HCT116 (cell line): ENCODE measurements around the gene EOMES. TPM values are rescaled to one million over a fixed set of nuclear protein-coding genes. Genes with fewer than 3 reads are reported as not detected.

ENCODE experiments used
- ATAC-seq: fragments of 200-7000 bp; cut with Tn5 transposase; 2 replicates; pipeline ENCODE4 v1.9.1; 2020; ENCODE audit warnings: mild to moderate bottlenecking, moderate library complexity
- BruUV-seq: library from RNA; stranded (reverse); fragments of 400-500 nt; replicated peaks from 2 replicates; lab custom pipeline; 2021; lab: Mats Ljungman, UMichigan
- CTCF ChIA-PET: fragments of 300-600 bp; sonication (Branson Sonifier 250); formaldehyde crosslinking; loops from one replicate; lab custom pipeline; 2021; ENCODE audit warnings: antibody characterized with exemption; lab: Charles Lee
- POLR2A ChIA-PET: fragments of 300-600, 350-600 bp; sonication (Branson Sonifier 250); formaldehyde crosslinking; loops from one replicate; lab custom pipeline; 2021; ENCODE audit warnings: antibody characterized with exemption; lab: Charles Lee
- RAD21 ChIA-PET, 2 experiments: fragments of 300-600 bp; sonication (Branson Sonifier 250); formaldehyde crosslinking; loops; one replicate each; lab custom pipeline; 2023; ENCODE audit warnings: low total read pairs in 2 of 2; ENCODE audit not compliant: uncharacterized antibody in 2 of 2, unreplicated experiment in 2 of 2, low non-redundant PET in 1 of 2; lab: Charles Lee
- DNase-seq: peaks from one replicate; pipeline ENCODE4 v3.0.0-alpha.2; 2010; ENCODE audit warnings: low read depth, low spot score
- H2AFZ ChIP-seq: fragments of 200-600 bp; shearing (Covaris generic), sonication (generic); 2 replicates; pipeline ENCODE4 v1.6.1; 2017; ENCODE audit warnings: low read depth, mixed run types, mixed read lengths, antibody characterized with exemption, low read length; ENCODE audit not compliant: poor library complexity, severe bottlenecking
- H3K27ac ChIP-seq: 2 replicates; pipeline ENCODE4 v1.5.1; 2012; ENCODE audit warnings: low read depth, low read length
- H3K27me3 ChIP-seq: fragments of 200-600 bp; sonication (generic); 2 replicates; pipeline ENCODE4 v1.6.1; 2016; ENCODE audit warnings: mixed run types, low read length, mixed read lengths; ENCODE audit not compliant: insufficient read depth
- H3K36me3 ChIP-seq, 2 experiments: fragments of 200-500 bp in 1 of 2; fragments of 200-600 bp in 1 of 2; sonication (Bioruptor generic) in 1 of 2; sonication (generic) in 1 of 2; 2 replicates each; pipeline versions ENCODE4 v1.5.1 to v1.6.1; 2014 to 2016; ENCODE audit warnings: low read length in 2 of 2, inconsistent platforms in 1 of 2, mixed read lengths in 1 of 2, mixed run types in 1 of 2; ENCODE audit not compliant: insufficient read depth in 2 of 2, control insufficient read depth in 1 of 2
- H3K4me1 ChIP-seq, 2 experiments: fragments of 200-600 bp in 1 of 2; sonication (generic) in 1 of 2; 2 replicates each; pipeline versions ENCODE4 v1.5.1 to v1.6.1; 2012 to 2017; ENCODE audit warnings: low read length in 2 of 2, inconsistent platforms in 1 of 2, mild to moderate bottlenecking in 1 of 2, mixed read lengths in 1 of 2, mixed run types in 1 of 2, moderate library complexity in 1 of 2; ENCODE audit not compliant: insufficient read depth in 2 of 2, control insufficient read depth in 1 of 2
- H3K4me2 ChIP-seq: fragments of 200-600 bp; sonication (generic); 2 replicates; pipeline ENCODE4 v1.6.1; 2017; ENCODE audit warnings: mixed run types, low read length, mixed read lengths
- H3K4me3 ChIP-seq, 2 experiments: fragments of 200-600 bp in 1 of 2; sonication (generic) in 1 of 2; replicated peaks in 1 of 2; 2 replicates each; pipeline ENCODE4 v1.5.1; 2011 to 2016; ENCODE audit warnings: low read length in 2 of 2, control low read depth in 1 of 2, low read depth in 1 of 2, mild to moderate bottlenecking in 1 of 2, mixed read lengths in 1 of 2, mixed run types in 1 of 2
- H3K79me2 ChIP-seq: fragments of 200-600 bp; sonication (generic); 2 replicates; pipeline ENCODE4 v1.6.1; 2017; ENCODE audit warnings: mild to moderate bottlenecking, mixed run types, low read length, moderate library complexity, mixed read lengths; ENCODE audit not compliant: insufficient read depth
- H3K9ac ChIP-seq: fragments of 200-600 bp; sonication (generic); 2 replicates; pipeline ENCODE4 v1.6.1; 2016; ENCODE audit warnings: low read length, mixed read lengths
- H3K9me2 ChIP-seq: fragments of 200-600 bp; sonication (generic), shearing (Covaris generic); 2 replicates; pipeline ENCODE4 v1.6.1; 2017; ENCODE audit warnings: mixed run types, mild to moderate bottlenecking, moderate library complexity; ENCODE audit not compliant: insufficient read depth
- H3K9me3 ChIP-seq, 2 experiments: fragments of 200-500 bp in 1 of 2; fragments of 200-600 bp in 1 of 2; sonication (Bioruptor generic) in 1 of 2; sonication (generic) in 1 of 2; 2 replicates each; pipeline ENCODE4 v1.6.1; 2014 to 2017; ENCODE audit warnings: low read length in 2 of 2, mixed read lengths in 2 of 2, inconsistent platforms in 1 of 2, low read depth in 1 of 2, mild to moderate bottlenecking in 1 of 2, mixed run types in 1 of 2, moderate library complexity in 1 of 2; ENCODE audit not compliant: control insufficient read depth in 1 of 2, insufficient read depth in 1 of 2
- H4K20me1 ChIP-seq: fragments of 200-600 bp; sonication (generic), shearing (Covaris generic); 2 replicates; pipeline ENCODE4 v1.6.1; 2017; ENCODE audit warnings: mixed run types, mild to moderate bottlenecking, moderate library complexity; ENCODE audit not compliant: insufficient read depth
- MAX ChIP-seq: IDR thresholded peaks from 2 replicates; pipeline ENCODE4 v1.6.1; 2012
- REST ChIP-seq: IDR thresholded peaks from 2 replicates; pipeline ENCODE4 v1.6.1; 2012; ENCODE audit warnings: low read depth
- YY1 ChIP-seq: IDR thresholded peaks from 2 replicates; pipeline ENCODE4 v1.6.1; 2011; ENCODE audit warnings: low read length, low read depth, moderate library complexity, mild to moderate bottlenecking; ENCODE audit not compliant: insufficient replicate concordance; ENCODE audit errors: extremely low read depth
- ZNF274 ChIP-seq: fragments of 200-500 bp; sonication (Bioruptor generic); IDR thresholded peaks from 2 replicates; pipeline ENCODE4 v1.6.1; 2014; ENCODE audit warnings: mild to moderate bottlenecking, low read depth, low read length, inconsistent platforms
- intact Hi-C: fragments of 100-400 bp; cut with micrococcal nuclease; formaldehyde crosslinking; loops from 2 replicates; pipeline ENCODE4 v1.10.0; 2022
- total RNA-seq: library from RNA; stranded (reverse); gene quantifications from one replicate; pipeline ENCODE4 v1.2.1, GENCODE V29; 2021; ENCODE audit not compliant: unreplicated experiment

The EOMES gene
- total RNA-seq, 1 experiment from 2014 or later, result 1.4 TPM

DNA sequence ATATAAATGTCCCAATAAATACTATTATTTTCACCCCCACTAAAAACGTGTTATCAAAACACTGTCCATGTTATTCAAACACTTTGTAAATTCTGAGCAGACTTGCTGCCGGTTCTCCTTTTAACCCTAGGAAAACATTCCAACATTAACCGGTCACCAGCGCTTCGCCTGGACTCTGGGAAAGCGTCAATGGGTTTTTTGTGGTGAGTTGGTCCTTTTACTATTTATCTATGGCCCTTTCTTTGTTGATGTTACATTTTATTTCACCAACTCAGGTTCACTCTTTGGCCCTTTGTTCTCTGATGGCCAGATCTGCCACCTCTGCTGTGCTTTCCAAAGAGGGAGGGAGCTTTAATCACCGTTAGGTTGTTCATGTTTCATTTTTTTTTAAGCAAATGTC is 4.1 kb upstream of the EOMES start:
- Histone ChIP-seq H3K36me3 (no peaks in the 10 kb centered on the region), H4K20me1 (no peaks in the 10 kb centered on the region), H2AFZ (no peak overlapping the region), H3K4me2 (no peak overlapping the region), H3K27ac (no peak overlapping the region), H3K79me2 (no peaks in the 10 kb centered on the region), H3K9ac (no peak overlapping the region), H3K9me2 (no peaks in the 10 kb centered on the region), H3K4me3 (no peak overlapping the region), H3K9me3 (no peaks in the 10 kb centered on the region)
- no peak for ATAC-seq
- RAD21 ChIA-PET, result no interaction called here
- POLR2A ChIA-PET, result no interaction called here
- no peak for DNase-seq
- no TSS peak for BruUV-seq
- CTCF ChIA-PET, result no interaction called here
- TF ChIP-seq ZNF274, result no peak
- TF ChIP-seq YY1, result no peak
- TF ChIP-seq MAX, result no peak
- no peak for TF ChIP-seq REST
- TF ChIP-seq, all 23 proteins: peak for 0
- Histone ChIP-seq H3K27me3 (no peaks in the 10 kb centered on the region), H3K4me1 (peaks cover 3 to 5% of the 10 kb centered on the region in 2 experiments; a peak in 1 of 4 replicates)
- intact Hi-C loops, result no loop called here
